HG02840 (cell line): ENCODE data around the gene PTCH1.

ENCODE experiments used
- ATAC-seq: cut with Tn5 transposase; IDR thresholded peaks from one replicate; pipeline ENCODE4 v1.9.1; 2021; ENCODE audit warnings: mild to moderate bottlenecking, moderate library complexity, moderate number of reproducible peaks; ENCODE audit not compliant: unreplicated experiment, low FRiP score

Gene PTCH1

DNA sequence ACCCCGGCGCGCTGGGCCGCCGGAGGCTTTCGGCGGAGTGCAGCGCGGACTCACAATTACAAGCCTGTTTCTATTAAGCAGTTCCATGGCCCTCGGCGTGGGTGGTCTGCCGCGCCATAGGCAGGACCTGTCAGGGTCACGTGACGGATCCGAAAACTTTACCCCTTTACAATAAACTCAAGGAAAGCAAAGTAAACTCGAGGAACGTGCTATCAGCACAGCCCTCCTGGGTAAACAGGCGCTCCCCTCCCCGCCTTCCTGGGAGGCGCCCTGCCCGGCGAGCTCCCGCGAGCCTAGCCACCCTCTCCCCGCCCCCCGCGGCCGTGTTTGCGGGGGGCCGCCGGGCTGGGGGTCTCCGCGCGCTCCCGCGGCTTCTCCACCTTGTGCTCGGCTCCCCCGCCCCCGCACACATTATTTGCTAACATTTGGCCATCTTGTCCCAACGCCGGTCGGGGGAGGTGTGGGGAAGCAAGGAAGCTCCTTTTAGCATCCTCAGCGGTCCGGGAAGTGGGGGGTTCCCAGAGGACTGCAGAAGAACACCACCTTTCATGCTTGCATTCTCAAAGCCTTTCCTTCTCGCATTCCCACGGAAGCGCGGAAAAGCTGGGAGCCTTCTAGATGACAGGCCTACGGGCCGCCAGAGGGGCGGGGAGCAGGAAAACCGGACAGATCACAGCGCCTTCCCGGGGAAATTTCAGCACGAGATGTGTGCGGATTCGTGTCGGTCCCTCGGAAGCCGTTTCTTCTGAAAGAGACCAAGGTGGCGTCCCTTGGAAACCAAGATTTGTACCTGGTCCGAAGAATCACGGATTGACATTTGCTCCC, at the start of gene PTCH1:
TSS of gene PTCH1 (minus strand) at position 238 of the 825 bp plus-strand sequence.
- no peak for ATAC-seq

DNA sequence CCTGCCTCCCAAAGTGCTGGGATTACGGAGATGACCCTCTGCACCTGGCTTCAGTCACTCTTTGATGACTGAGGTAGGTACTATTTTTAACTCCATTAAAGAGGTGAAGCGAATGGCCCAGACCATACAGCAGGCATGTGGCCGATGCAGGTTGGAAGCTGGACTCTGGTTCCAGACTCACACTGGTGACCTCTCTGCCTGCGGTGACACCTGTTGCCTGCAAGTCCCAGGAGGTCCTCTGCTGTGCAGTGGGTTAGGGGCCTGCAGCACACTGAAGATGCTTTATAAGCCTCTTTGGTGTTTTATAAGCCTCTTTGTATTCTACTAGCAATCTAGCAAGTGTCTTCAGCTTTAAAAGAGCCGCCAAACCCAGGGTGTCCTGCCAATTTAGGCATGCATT, 49.2 kb upstream of the PTCH1 start:
- ATAC-seq, result no peak

DNA sequence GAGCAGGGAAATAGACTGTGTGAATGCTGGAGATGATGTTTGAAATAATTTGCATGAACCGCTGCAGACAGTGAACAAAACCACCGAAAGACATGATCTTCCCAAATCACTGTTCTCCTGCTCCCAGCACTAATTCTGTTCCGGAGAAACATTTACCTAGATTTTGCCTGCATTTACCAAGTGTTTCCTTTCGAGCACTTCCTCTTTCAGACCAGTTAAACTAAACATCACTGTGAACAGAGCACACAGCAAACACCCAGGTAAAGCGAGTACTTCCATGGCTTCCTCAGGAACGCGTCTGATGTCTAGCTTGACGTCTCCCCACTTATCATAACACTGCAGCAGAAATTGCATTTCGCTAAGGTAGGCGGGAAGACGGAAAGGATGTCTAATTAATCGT, 45.1 kb upstream of the PTCH1 start:
- ATAC-seq, result no peak

DNA sequence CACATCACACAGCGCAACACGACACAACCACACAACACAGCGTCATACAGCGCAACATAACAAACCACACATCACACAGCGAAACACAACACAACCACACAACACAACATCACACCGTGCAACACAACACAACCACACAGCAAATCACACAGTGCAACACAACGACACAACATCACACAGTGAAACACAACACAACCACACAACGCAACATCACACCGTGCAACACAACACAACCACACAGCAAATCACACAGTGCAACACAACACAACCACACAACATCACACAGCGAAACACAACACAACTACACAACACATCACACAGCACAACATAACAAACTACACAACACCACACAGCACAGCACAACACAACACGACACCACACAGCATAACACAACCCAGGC, 40.4 kb upstream of the PTCH1 start:
- ATAC-seq, result no peak

DNA sequence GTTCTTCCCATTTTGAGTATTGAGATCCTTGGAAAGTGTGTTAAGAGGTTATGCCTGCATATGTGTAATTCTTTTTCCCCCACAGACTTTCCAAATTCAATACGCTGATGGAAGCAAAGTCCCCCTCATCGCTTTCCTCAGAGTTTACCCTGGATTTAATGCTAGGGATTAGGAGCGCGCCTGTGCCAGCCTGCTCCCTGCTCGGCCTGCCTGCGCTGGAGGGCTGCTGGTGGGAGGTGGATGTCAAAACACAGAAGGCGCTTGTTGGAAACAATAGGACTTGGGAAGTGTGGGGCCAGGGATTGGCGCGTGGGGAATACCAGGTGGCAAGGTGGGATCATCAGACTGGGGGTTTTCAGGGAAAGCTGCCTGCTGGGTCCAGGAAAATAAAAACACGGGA, 39.8 kb upstream of the PTCH1 start:
- ATAC-seq, result no peak

DNA sequence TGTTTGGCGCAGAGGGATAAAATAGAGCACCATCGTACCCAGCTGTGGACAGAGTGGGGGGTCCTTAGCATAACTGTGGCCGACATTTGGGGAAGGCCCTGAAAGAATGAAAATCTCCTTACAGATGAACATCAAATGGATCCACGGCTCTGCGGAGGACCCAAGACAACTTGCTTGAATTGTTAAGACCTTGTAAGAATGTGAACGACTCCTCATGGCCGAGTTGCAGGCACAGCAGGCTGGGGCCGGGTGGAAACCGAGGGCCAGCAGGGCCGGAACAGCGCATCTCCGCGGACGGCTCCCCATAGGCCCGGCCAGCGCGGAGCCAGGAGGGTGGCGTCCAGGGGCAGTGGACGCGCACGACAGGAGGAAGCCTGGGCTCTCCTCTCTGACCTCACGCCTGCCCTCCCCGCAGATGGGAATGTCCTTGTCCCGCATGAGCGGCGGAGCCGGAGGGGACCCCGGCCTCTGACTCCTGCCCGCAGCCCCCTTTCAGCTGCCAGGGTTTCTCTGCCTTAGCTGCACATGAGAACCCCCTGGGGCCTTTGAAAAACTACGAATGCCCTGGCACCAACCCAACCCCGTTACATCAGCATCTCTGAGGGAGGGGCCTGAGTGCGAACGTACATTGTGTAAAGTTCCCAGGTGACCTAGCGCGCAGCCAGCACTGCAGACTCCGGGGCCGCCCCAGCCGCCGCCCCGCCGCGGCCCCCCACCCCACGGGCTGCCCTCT, 36.2 kb upstream of the PTCH1 start:
- no peak for ATAC-seq

DNA sequence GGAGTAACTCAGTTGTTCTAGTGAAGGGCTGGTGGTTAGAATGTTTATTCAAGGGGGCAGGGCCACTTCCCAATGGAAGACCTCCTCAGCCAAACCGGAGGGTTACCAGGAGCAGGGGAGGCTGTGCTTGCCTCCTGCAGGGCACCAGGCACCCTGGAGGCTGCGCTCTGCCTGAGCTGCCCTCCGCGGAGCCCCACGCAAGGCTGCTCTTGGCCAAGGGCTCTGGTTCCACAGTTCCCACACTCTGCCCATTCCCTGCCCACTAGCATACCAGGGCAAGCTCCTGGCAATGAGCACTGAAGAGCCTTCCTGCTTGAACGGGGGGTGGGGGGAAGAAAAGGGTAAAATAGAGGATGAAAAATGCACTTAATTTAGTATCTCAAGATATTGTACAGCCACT, 35.5 kb upstream of the PTCH1 start:
- no peak for ATAC-seq

DNA sequence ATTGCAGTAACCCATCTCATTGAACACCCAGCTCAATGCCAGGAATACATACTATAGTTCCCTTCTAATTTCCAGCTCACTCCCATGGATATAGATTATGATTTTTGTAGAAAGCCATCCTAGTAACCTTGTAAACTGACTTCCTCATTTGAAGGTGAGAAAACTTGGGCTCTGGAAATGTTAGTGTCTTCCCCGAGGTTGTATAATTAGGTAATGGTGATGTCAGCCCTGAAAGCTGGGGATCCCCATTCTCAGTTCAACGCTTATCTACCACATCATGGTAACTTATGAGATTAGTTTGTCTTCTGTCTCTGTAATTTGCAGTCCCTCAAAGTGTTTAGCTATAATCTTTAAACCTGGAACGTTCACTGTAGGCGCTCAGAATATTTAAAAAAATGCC, 34.6 kb upstream of the PTCH1 start:
- ATAC-seq, result no peak

DNA sequence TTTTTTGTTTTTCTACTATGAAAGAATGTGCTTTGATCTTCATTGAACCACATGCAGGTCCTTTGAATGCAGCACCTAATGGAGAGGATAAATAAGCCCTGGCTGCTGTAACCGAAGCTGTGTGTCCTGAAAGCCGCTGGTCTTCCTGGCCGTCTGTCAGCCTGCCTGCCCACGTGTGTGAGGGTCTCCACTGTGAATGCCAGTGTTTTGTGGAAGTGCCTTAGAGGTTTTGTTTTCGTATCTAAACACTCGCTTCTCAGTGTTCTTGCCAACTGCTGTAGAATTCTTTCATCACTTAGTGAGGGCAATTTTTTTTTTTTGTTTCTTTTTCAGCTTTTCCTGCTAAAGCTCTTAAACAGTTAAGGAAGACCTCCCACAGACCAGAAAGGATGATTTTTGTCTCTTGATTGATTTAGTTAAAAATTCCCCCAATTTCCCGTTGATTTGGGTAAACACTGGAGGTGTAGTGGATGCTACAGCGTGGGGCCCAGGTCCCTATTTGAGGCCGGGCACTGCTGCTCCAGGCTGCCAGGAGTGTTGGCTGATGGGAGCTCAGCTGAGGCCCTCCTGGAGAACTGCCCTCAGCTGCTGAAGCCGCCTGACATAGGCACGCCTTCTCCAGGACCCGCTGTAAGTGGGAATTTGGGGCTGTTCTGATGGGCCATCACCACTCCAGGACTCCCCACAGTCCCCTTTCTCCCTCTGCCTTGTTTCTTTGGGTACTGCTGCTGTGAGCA, 29.2 kb upstream of the PTCH1 start:
- no peak for ATAC-seq

DNA sequence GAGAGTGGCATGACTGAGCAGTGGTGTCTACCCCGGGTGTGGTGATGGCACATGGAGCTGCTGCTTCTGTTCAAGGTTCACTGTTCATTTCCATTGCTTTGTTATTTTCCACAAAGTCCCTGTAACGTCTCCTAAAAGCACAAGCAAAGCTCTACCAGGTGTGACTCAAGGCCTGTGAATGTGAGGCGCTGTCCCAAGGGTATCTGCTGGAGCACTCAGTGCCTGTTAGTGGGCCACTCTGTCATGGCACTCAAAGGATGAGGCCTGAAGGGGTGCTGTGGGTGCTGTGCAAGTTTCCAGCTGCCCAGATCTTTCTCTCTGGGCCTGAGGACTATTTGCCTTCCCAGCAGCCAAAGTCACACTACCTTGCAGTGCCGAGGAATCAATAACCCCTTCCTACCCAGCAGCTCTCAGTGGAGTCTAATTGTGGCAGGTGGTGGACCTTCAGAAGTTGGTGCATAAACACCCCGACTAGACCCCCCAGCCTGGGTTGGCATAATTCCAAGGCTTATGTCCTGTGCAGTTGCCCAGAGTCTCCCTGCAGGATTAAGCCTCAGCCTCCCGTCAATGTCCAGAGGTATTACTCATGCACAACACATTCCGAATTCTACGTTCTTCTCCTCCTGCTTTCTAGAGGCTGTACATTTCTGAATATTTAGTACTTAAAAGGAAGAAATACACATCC, 17.4 kb upstream of the PTCH1 start:
- ATAC-seq, result no peak

DNA sequence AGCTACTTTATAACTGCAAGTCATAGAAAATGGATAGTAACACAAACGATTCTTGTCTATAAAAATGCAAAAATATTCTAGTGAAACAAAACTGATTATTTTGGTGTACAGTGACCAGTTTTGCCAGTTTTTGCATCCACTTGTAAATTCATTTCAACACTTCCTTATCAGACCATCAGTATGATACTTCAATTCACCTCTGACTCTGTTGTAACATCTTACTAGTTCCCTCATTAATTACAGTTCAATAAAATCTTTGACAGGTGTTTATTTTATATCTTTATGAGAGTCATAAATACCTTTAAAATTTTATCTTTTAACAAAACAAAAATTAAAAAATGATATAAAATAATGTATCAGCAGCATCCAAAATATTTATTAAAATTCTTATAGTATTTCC, 13.1 kb upstream of the PTCH1 start:
- no peak for ATAC-seq

DNA sequence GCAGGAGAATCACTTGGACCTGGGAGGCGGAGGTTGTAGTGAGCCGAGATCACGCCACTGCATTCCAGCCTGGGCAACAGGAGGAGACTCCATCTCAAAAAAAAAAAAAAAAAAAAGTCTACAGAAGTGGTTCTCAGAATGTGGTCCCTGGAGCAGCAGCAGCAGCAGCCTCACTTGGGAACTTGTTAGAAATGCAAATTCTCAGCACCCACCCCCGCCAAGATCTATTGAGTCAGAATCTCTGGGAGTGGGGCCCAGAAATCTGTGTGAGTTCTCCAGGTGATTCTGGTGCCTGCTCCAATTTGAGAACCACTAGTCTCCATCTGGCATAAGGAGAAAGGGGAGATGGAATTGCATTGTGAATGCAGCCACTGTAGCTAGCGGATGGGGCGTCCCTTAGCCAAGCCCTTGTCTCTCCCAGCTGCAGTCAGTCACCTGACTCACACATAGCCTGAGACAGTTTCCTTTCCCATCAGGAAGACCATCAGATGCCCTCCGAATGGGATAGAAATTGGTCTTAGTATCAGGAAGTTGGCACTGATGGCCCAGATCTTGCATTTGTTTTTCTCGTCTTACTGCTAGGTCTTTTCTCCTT, 12.2 kb upstream of the PTCH1 start:
- no peak for ATAC-seq

DNA sequence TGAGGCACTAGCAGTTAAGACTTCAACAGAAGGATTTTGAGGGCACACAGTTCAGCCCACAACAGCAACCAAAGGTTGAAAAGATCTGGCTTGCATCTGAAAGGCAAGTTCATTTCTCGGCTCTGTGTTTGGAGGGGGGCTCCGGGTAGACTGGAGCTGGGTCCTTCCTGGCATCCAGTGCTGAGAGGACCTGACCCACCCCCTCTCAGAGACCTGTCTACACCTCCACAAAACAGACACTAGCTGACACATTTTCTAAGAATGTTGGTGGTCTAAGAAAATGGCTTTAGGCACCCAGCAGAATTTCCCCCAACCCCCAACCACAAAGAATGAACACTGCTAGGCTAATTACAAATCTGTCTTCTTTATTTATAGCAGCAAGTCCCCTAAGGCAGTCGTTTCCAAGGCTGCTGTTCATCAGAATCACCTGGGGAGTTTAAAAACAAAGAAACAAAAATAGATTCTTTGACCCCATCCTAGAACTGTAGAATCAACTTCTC, 6.2 kb upstream of the PTCH1 start:
- ATAC-seq, result no peak

DNA sequence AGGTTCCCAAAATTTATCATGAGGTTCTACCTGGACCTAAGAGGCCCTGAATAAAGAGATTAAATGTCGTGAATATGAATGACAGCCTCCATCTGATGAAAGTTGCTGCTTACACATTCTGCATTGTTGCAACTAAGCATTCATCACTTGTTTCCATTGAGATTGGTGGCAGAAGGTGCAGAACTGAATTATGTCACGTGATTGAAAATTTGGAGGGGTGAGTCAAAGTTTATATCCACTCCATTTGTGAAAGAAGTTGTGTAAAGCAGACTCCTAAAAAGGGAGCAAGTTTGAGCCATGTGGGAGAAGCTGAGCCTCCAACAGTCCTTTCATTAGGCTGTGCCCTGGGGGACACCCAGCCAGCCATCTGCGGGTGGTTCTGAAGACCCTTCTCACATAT, 4.9 kb upstream of the PTCH1 start:
- no peak for ATAC-seq

DNA sequence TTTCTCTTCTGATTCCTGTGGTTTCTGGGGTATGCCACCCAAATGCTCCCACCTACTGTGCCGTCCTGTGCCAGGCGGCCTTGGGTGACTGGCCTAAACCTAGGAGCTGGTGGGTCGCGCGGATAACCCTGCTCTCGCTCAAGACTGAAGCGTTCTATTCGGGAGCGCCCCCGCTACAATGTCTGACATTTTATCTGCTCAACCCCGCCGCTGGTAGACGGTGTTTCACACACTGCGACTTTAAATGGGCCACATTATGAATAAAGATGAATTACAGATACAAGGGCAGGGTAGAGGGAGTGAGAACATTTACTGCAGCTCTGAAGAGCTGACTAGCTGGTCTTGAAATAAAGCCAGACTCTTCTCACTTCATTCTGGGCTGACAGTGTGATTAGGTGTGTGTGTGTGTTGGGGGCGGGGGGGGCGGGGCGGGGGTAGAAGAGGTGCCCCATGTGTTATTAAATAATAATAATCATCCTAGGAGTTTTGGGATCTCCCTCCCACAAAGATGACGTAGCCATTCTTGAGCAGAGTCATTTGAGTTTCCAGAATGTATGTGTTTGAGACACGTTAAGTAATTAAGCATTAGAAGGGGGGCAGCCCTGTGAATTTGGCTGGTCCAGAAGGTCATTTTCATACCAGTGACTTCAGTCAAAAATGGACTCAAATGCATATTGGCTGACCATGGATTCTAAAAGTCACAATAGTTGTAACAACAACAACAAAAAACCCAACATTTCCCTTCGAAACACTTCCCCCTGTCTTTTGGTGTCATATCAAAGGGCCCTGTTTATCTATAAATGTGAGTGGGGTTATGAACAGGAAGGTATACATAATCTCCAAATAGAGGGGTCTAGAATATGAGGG, 1.0 kb upstream of the PTCH1 start:
- ATAC-seq, result no peak

DNA sequence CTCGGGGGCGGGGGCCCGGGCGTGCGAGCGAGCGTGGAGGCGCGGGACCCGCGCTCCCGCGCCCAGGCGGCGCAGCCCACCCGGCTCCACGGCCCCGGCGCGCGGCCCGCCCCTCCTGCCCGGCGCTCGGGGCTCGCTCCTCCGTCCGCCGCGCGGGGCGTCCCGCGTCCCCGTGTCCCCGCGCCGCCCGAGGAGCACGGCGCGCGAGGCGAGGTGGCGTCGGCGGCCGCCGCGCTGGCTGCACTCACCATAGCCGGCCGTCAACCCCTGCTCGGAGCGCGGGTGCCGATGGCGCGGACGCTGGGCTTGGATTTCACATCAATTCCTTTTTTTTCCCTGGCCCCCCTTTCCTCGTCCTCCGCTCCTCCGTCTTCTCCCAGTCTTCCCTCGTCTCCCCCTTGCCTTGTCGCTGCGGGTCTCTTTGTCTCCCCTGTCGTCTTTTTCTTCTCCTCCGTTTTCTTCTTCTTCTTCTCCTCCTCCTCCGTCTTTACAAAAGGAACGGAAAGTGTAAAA, 494 bp downstream of the PTCH1 start:
- ATAC-seq, result no peak

DNA sequence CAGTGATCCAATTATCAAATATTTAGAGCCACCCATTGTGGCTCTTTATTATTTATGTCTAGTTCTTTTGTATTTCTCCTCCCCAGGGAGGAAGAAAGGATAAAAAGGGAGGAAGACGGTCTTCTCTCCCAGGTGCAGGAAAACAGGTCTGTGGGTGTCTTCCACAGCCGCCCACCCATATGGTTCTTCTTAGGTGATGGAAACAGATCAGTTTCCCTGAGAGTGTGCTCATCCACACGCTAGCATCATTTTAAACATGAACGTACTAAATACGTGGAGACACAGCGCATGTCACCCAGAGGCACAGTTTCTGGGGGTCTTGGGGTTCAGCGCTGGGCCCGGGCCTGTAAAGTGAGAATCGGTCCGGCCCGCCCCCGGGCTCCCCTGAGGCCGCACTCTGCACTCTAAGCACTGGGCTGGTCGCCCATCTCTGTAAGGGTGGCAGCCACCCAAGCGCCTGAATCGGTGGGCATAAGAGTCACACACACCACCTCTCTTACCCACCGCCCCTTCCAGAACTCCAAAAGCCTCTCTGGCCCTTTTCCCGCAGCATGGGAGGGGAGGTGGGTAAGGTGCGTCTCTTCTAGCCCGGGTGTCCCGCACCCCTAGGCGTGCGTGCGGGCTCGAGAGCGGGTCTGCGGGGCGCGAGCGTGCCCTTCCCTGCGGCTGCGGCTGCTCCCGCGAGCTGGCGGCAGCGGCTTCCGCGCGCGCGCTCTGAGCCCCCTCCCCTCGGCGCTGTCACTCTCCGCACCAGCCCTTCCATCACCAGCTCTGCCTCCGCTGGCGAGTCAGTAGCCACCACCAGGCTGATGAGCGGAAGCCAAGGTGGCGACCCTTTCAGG, 1.3 kb downstream of the PTCH1 start:
- no peak for ATAC-seq

DNA sequence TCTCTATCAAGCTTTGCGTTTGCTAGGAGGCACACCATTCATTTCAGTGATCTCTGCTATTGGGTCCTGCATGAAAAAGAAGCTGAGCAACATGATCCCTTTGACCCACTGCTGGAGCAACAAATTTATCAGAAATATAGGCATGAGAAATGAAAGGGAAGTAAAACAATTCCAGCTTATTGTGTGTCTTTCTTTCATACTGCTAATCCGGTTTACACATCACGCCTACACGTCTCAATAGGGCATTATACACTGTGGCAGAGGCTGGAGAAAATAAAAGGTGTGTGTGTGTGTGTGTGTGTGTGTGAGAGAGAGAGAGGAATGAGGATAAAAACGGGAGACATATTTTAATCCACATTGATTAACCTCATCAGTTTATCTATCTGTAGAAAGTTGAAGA, 2.4 kb downstream of the PTCH1 start:
- ATAC-seq, result no peak
